ENCODE data around the gene KBTBD8. TPM values are rescaled to one million over a fixed set of nuclear protein-coding genes. Genes with fewer than 3 reads are reported as not detected.

Gene KBTBD8
- total RNA-seq, 3 donors from 2014 or later (not counting 1 experiment from before 2014, with no cell fraction given): 8.6 to 11.8 (median 10.8) TPM

DNA sequence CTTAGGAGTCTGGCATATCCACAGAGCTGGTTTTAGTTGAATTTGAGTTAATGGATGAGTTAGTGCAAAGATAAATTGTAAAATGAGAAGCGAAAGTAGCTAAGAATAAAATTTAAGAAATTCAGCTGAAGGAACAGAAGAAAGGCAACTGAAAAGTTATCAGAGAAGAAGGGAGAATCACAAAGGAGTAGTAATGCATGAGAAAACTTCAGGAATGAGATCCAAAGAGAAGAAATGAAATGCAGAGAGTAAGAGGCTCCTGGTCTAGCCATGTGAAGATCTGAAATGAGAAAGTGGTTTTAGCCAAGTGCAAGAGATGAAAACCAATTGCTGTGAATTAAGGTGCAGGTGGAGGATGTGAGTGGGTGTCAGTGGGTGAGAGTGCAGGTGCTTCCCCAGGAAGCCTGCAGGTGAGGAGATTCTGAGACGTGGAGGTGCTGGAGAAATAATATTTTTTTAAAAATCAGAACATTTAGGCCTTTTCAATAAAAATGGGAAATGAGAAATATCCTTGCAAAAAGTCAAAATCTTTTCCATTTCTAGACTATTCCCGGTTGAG is 18.5 kb downstream of the KBTBD8 start:
- Histone ChIP-seq H3K9me3 (ENCODE audit: control insufficient read depth, insufficient read depth, low read length) (no peaks in the 10 kb centered on the region), H3K36me3 (ENCODE audit: control insufficient read depth, insufficient read depth, low read length) (peaks cover 6% of the 10 kb centered on the region), H3K4me3 (ENCODE audit: low read length) (no peak overlapping the region), H3K27me3 (ENCODE audit: control insufficient read depth, insufficient read depth, low read length) (no peaks in the 10 kb centered on the region), H3K4me1 (ENCODE audit: control insufficient read depth, insufficient read depth, low read length) (peaks cover 5% of the 10 kb centered on the region), H3K27ac (ENCODE audit: low read length) (no peak overlapping the region)
- Mint-ChIP-seq H3K4me3 (no peak overlapping the region), H3K9me3 (no peaks in the 10 kb centered on the region), H3K36me3 (no peaks in the 10 kb centered on the region), H3K4me1 (peaks cover 8 to 15% of the 10 kb centered on the region in 2 donors), H3K27ac (no peak overlapping the region), H3K27me3 (ENCODE audit: low read depth in 2 of 2) (peaks cover 0 to 6% of the 10 kb centered on the region in 2 donors)
- intact Hi-C loops (cut with micrococcal nuclease): no loop called here
- 48% methylated on average over 2 of the region's 3 CpGs for WGBS (ENCODE audit: insufficient coverage)
- TF ChIP-seq, protein P1, sequence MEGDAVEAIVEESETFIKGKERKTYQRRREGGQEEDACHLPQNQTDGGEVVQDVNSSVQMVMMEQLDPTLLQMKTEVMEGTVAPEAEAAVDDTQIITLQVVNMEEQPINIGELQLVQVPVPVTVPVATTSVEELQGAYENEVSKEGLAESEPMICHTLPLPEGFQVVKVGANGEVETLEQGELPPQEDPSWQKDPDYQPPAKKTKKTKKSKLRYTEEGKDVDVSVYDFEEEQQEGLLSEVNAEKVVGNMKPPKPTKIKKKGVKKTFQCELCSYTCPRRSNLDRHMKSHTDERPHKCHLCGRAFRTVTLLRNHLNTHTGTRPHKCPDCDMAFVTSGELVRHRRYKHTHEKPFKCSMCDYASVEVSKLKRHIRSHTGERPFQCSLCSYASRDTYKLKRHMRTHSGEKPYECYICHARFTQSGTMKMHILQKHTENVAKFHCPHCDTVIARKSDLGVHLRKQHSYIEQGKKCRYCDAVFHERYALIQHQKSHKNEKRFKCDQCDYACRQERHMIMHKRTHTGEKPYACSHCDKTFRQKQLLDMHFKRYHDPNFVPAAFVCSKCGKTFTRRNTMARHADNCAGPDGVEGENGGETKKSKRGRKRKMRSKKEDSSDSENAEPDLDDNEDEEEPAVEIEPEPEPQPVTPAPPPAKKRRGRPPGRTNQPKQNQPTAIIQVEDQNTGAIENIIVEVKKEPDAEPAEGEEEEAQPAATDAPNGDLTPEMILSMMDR (IDR thresholded peaks at IDR 0.05): no peak
- no peak for ATAC-seq
- DNase-seq: peak in 1 of 2 donors; percentile 13

DNA sequence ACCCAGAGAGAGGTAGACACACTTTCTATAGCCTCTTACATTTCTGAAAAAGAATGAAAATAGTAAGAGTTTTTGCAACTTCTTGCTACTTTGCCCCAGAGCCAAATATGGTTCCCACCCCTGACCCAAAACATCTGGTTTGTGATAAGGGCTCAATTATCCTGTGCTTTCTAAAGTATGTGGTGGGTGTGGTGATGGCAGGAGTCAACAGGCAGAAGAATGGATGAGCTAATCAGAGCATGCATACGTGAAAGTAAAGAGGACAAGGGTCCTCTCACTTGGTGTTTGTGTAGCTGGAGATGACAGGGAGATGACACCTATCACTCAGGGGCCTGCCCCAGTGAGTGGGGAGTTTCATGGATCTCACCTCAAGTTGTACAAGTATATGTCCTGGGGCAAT is 19.1 kb downstream of the KBTBD8 start:
- Histone ChIP-seq H3K4me1 (ENCODE audit: control insufficient read depth, insufficient read depth, low read length) (peaks cover 5% of the 10 kb centered on the region), H3K36me3 (ENCODE audit: control insufficient read depth, insufficient read depth, low read length) (peaks cover under 1% of the 10 kb centered on the region), H3K27me3 (ENCODE audit: control insufficient read depth, insufficient read depth, low read length) (no peaks in the 10 kb centered on the region), H3K9me3 (ENCODE audit: control insufficient read depth, insufficient read depth, low read length) (no peaks in the 10 kb centered on the region), H3K4me3 (ENCODE audit: low read length) (no peak overlapping the region), H3K27ac (ENCODE audit: low read length) (no peak overlapping the region)
- WGBS (ENCODE audit: insufficient coverage): 83% methylated on average over 1 of the region's 1 CpG
- intact Hi-C loops (cut with micrococcal nuclease): no loop called here
- TF ChIP-seq, protein P1 (IDR thresholded peaks at IDR 0.05): no peak
- Mint-ChIP-seq H3K4me1 (peaks cover 8 to 15% of the 10 kb centered on the region in 2 donors), H3K36me3 (no peaks in the 10 kb centered on the region), H3K27me3 (ENCODE audit: low read depth in 2 of 2) (peaks cover 0 to 6% of the 10 kb centered on the region in 2 donors), H3K9me3 (no peaks in the 10 kb centered on the region), H3K27ac (no peak overlapping the region), H3K4me3 (no peak overlapping the region)
- no peak for DNase-seq
- no peak for ATAC-seq

DNA sequence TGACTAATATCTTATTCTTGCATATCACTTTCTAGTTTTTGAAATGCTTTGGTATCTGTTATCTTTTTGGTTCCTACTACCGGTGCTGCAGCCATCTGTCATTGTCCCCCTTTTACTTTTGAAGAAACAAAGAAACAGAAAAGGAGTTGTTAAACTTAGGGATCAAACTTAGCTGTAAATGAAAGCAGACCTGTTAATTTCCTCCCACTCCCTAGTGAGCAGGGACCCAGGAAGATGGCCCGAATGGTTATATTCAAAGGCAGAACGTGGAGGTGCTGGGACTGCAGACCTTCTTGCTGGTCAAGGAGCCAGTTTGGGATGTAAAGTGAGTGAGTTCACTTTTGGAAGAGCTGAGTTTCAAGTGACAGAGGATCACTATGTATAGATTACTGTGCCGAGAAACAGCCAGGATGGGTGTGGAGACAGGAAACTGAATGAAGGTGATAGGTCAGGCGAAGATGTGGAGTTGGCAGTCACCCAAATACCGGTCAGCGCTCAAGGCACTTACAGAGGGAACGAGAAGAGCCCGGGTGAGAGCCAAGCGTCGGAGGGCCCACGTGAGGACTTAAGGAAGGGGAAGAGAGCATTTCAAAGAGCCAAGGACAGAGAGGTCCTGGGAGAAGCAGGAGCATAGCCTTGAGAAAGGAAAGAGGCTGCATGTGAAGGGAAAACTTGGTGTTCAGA is 20.1 kb downstream of the KBTBD8 start:
- no peak for ATAC-seq
- WGBS (ENCODE audit: insufficient coverage): 54% methylated on average over 12 of the region's 12 CpGs
- H3K36me3 Mint-ChIP-seq: no peaks in the 10 kb centered on the region
- H3K9me3 Mint-ChIP-seq: no peaks in the 10 kb centered on the region
- no peak overlapping the region for H3K4me3 ChIP-seq (ENCODE audit: low read length)
- no peaks in the 10 kb centered on the region for H3K27me3 ChIP-seq (ENCODE audit: control insufficient read depth, insufficient read depth, low read length)
- no peak overlapping the region for H3K27ac ChIP-seq (ENCODE audit: low read length)
- no peaks in the 10 kb centered on the region for H3K36me3 ChIP-seq (ENCODE audit: control insufficient read depth, insufficient read depth, low read length)
- peaks cover 0 to 6% of the 10 kb centered on the region in 2 donors for H3K27me3 Mint-ChIP-seq (ENCODE audit: low read depth in 2 of 2)
- H3K4me1 Mint-ChIP-seq: peaks cover 8 to 15% of the 10 kb centered on the region in 2 donors
- peaks cover 5% of the 10 kb centered on the region for H3K4me1 ChIP-seq (ENCODE audit: control insufficient read depth, insufficient read depth, low read length)
- TF ChIP-seq, protein P1 (IDR thresholded peaks at IDR 0.05): no peak
- no peaks in the 10 kb centered on the region for H3K9me3 ChIP-seq (ENCODE audit: control insufficient read depth, insufficient read depth, low read length)
- intact Hi-C loops (cut with micrococcal nuclease): no loop called here
- peak in 1 of 2 donors; percentile 20 for DNase-seq
- H3K4me3 Mint-ChIP-seq: peak overlapping the region; percentile 41
- H3K27ac Mint-ChIP-seq: no peak overlapping the region
